ENCODE measurements around the gene FBXL16. TPM values are rescaled to one million over a fixed set of nuclear protein-coding genes. Genes with fewer than 3 reads are reported as not detected.

FBXL16 gene
- polyA plus RNA-seq, 5 donors, result 0.30 to 0.75 (median 0.59) TPM

DNA sequence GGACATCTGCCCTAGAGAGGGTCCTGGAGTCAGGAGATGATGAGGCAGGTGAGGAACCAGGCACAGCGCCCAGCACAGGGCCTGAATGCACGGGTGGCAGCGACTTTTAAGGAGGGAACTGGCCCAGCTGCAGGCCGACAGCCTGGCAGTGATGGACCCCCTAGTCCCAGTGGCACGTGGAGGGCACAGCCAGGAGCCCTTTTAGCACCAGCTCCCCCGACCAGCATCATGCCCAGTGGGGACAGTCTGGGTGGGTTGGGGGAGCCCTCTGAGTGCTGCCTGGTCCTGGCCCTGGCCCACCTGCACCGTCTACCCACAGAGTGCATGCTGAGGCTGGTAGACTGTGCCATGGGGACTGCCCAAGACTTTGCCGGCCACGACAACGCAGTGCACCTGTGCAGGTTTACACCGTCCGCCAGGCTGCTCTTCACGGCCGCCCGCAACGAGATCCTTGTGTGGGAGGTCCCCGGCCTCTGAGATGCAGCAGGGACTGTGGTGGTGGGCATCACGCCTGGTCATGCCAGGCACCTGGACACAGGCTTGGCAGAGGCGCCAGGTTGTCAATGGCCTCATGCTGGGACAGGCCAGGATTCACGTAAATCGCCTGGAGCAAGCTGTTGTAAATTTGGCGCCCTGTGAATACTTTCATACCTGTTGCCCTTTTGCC is 38.4 kb downstream of the FBXL16 start:
- no peak for DNase-seq

DNA sequence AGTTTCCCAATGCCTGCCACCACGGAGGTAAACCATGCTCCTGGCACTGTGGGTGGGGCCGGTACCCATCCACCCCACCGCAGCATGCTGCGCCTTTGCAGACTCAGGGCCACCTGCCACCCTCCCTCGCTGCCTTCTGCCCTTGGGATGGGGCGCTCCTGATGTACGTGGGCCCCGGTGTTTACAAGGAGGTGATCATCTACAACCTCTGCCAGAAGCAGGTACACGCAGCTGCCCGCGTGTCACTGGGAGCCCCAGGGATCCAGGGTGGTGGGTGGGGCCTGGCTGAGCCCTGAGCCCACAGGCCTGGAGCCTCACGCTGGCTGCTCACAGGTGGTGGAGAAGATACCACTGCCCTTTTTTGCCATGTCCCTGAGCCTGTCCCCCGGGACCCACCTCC is 39.0 kb downstream of the FBXL16 start:
- no peak for DNase-seq

DNA sequence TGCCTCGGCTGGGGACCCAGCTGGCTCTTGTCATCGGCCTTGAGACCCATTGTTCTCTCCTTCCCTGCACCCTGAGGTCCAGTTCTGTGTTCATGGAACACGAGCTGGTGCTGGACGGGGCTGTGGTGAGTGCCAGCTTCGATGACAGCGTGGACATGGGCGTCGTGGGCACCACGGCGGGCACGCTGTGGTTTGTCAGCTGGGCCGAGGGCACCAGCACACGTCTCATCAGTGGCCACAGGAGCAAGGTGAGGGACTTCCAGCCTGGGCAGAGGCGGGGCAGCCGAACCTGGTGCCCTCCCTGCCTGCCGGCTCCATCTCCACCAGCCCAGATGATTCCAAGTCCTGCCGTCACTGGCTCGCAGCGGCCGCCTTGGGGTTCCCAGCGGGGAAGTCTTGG is 43.0 kb downstream of the FBXL16 start:
- no peak for DNase-seq

DNA sequence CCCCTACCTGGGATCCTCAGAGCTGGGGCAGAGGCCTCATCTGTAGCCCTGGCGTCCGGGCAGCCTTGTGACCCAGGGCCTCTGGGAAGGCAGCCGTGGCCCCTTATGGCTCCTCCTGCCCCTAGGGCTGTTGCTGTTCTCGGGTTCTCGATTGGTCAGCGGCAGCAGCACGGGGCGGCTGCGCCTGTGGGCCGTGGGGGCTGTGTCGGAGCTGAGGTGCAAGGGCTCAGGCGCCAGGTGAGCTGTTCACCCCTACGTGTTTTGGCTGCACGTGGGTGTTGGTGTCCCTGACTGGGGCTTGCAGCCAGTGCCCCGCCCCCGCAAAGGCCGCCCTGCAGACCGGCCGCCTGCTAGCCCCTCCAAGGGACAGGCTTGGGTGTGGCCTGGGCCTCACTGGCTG is 43.5 kb downstream of the FBXL16 start:
- DNase-seq, result no peak

DNA sequence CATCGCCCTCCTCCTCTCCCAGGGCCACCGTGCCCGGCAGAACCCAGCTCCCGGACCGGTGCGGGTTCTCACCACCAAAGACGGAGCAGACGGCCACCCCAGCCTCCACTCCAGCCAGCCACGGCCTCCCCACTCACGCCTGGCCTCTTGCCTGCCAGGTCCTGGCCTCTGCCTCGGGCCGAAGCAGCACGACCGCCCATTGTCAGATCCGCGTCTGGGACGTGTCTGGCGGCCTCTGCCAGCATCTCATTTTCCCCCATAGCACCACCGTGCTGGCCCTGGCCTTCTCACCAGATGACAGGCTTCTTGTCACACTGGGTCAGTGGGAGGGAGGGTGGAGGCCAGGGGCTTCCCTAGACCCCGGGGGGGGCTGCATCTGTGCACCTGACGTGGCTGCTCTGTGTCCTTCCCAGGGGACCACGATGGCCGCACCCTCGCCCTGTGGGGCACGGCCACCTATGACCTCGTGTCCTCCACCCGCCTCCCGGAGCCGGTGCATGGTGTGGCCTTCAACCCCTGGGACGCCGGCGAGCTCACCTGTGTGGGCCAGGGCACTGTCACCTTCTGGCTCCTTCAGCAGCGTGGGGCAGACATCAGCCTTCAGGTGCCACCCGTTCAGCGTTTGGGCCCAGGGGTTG is 44.3 kb downstream of the FBXL16 start:
- no peak for DNase-seq

DNA sequence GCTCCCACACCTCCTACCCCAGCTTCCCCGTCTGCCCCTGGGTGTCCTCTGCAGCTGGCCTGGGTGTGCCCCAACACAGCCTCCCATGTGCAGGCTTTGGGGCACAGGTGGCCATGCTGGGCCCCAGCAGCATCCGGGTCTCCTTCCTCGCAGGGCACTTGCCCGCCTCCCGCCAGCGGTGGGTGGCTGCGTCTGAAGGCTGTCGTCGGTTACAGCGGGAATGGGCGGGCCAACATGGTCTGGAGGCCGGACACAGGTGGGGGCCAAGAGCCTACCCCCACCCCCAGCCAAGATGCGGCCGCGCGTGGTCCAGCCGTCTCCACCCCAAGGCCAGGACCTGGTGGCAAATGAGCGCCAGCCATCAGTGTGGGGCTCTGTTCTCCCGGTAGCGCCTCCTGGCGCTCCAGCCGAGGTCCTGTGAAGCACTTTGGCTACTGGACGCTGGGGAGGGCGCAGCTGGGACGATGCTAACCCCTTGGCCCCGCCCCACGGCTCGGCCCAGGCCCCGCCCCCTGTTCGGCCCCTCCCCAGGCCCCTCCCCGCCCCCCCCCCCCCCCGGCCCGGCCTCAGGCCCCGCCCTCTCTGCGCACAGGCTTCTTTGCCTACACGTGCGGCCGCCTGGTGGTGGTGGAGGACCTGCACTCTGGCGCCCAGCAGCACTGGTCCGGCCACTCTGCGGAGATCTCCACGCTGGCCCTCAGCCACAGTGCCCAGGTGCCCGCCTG is 45.0 kb downstream of the FBXL16 start:
- DNase-seq, result peak in 1 of 2 donors; percentile 40

DNA sequence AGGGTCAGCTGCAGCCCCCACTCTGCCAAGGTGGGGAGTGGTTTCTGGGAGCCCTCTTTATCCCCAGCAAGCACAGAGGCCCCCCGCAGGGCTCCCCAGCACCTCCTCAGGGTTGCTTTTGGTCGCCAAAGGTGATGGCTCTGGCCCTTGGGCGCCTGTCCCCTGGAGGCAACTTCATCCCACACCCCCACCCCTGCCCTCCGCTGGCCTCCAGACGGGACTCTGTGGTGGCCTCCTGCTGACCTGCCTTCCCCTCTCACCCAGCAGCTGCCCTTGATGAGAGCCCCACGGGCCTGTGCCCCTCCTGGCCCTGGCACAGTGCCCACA is 45.5 kb downstream of the FBXL16 start:
- no peak for DNase-seq

DNA sequence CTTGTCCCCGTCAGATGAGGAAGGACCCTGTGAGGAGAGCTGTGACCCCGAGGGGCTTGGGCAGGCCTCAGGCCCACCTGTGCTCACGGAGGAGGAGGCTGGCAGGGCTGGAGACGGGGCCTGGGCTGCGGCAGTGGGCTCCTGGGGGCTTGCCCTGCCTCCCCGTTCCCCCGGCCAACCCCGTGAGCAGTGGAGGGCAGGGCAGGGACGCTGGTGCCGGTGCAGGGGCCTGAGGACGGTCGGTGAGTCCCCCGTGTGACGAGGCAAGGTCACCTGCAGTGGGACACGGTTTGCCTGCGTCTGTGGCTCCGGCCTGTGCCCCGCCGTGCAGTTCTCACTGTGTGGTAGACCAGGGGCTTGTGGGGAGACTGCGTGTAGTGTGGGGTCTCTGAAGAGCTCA is 46.0 kb downstream of the FBXL16 start:
- no peak for DNase-seq

DNA sequence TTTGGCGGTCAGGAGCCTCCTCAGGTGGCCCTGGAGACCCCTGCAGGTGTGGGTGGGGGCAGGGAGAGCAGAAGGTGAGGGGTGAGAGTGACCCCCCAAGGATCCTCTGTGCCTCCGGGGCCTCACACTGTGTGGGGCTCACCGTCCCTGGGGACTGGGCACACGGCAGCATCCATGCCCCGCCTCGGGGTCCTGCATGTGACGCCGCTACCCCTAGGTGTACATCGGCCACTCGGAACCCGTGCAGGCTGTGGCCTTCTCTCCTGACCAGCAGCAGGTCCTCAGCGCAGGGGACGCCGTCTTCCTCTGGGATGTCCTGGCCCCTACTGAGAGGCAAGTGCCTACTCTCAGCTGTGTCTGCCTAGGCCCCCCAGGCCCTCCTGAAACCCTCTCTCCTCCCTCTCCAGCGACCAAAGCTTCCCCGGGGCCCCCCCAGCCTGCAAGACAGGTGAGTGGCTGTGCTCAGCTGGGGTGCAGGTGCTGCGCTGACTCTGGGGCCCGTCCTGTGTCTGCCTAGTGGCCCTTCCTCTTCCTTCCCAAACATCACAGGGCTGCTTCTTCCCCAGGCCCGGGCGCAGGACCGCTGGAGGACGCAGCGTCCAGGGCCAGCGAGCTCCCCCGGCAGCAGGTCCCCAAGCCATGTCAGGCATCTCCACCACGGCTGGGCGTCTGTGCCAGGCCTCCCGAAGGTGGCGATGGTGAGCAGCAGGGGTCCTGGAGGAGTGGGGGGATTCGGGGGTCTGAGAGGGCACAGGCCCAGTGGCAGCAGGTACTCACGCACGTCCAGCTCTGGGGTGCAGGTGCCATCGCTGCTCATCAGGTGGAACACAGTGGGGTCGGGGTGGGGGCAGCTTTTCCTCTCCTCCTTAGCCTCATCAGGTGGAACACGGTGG is 46.7 kb downstream of the FBXL16 start:
- no peak for DNase-seq

DNA sequence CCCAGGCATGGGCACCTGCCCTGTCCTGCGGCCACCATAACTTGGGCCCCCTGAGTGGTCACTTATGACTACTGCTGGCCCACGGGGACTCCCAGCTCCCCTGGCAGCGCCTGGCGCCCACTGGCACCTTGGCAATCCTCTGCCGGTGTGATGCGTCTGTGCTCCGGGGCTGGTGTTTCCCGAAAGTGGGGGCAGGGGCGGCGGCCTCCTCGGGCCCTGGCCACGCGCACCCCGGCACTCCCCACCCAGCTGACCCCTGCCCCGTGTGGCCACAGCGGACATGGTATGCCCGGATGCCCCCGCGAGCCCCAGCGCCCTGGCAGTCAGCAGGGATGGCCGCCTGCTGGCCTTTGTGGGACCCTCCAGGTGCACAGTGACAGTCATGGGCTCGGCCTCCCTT is 48.1 kb downstream of the FBXL16 start:
- no peak for DNase-seq

DNA sequence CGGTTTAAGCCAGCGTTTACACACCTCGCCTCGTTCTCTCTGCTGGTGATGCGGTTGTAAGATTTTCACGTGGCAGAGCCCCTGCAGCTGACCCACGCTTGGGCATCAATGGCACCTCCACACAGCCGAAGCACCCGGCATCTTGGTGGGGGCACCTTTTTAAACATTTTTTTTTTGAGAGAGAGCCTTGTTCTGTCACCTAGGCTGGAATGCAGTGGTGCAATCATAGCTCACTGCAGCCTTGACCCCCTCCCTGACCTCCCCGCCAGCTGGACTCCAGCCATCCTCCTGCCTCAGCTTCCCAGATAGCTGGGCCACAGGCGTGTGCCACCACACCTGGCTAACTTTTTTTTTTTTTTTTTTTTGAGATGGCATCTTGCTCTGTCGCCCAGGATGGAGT is 51.6 kb downstream of the FBXL16 start:
- DNase-seq, result no peak

DNA sequence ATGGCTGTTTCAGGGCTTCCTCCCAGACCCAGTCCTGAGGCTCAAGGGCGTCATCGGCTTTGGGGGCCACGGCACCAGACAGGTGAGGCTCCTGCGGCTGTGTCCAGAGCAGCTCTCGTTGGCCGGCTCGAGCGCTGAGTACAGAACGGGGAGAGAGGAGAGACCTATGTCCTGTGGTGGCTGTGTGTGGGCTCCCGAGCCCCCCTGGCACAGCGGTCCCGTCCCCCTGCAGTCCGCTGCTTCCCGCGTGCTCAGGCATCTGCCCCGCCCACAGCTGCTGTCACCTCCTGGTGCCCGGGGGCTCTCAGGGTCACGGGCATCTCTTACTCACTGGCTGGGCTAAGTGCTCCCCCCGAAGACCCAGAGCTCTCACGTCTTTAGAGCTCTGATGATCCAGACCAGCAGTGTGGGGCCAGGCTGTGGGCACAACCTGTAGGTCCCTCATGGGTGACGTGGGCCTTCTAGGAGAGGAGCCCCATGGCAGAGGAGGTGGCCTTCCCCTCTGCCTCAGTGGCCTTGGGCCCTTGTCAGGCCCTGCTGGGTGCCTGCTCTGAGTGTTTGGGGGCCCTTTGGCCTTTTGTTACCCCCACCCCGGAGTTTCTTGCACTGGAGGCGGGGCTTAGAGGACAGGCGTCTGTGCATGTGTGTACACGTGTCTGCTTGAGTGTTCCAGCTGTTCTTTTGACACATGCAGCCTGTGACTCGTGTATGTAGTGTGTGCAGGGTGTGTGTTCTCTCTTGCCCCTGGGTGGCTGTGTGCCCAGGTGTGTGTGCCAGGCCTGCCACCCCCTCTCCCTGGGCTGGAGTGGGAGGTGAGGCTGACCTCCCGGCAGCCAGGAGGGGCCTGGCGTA is 52.9 kb downstream of the FBXL16 start:
- no peak for DNase-seq

DNA sequence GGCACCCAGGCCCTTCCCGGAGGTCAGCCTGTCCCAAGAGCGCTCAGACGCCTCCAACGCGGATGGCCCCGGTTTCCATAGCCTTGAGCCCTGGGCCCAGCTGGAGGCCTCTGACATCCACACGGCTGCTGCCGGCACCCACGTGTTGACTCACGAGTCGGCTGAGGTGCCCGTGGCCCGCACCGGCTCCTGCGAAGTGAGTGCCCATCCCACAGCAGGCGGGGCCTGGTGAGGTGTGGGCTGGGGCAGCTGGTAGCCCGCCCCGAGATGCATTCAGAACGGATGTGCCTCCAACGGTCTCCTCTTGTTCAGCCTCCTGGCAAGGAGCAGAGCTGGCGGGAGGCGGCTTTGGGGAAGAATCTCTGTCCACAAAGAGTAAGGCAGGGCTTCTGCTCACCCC is 53.8 kb downstream of the FBXL16 start:
- DNase-seq, result no peak

DNA sequence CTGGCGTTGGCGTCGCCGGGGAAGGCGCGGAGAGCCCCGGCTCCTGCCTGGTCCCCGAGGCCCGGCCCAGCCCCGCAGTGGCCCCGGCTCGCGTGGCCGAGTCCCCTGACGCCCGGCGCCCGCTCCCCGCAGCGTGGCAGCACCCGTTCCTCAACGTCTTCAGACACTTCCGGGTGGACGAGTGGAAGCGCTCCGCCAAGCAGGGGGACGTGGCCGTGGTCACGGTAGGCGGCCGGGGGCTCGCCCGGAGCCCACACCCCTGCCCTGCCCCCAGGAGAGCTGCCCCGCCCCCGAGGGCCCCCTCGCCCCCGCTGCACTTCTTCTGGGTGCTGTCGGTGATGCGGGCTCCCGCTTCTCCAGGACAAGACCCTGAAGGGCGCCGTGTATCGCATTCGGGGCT is 56.0 kb downstream of the FBXL16 start:
- no peak for DNase-seq

DNA sequence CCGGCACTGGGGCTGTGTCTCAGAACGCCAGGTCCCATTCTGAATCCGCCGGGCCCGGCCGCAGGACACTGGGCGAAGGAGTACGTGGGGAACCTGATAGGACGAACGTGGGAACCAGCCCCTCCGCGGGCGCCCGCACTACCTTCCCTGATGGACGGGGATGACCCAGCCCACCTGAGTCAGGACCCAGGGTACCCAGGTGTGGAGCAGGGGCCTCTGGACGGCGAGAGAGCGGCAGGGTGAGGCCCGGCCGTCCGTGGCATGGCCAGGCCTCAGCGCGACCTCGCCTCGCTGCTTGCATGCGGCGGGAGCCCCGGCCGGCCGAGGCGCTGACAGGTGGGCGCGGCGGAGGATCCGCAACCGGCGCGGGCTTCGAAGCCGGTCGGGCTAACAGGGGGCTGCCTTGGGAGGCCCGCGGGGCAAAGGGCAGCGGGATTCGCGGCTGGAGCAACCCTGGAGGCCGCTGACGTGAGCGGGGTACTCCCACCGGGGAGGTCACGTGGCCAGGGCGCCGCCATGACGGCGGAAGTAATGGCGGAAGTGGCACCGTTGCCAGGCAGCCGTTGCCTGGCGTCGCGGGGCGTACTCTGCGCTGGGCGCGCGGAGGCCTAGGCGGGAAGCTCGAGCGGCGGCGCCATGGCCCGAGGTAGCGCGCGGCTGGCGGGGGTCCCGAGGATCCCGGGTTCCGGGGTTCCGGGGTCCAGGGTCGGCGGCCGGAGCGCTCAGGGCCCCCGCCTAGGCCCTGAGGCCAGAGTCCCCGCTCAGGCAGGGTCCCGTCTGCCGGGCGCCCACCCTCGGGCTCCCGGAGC is 56.6 kb downstream of the FBXL16 start, which contains the start of gene WDR90:
WDR90 (plus strand) TSS at position 585 of the 809 bp plus-strand sequence; CDS start at position 637, 52 bp downstream.
- DNase-seq, result peak; percentile 87 to 91

DNA sequence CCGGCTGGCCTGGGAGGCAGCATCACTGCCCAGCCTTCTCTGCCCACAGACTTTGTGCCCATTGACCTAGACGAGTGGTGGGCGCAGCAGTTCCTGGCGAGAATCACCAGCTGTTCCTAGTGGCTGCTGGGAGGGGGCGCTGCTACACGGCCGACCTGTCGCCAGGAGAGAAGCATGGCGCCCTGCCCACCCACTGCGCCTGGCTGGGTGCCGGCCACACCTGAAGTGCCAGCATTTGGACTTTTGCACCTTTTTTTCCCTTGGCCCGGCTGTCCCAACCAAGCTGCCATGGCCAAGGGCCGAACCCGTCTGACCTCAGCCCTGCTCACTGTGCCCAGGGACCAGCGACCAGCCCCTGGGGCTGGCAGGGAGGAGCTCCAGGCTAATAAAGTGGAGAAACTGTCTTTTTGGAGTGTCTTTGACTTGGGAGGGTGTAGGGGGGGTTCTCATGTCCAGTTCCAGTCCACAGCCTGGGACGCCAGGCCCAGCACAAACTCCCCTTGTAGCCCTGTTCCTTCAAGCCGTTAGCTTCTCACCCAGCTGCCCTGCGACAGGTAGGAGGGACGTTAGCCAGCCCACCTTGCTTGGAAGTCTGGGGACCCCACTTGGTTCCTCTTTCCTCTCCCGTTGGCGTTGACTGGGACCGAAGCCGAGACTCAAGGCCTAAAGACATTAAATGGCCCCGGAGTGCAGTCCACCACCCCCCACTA is 57.4 kb downstream of the FBXL16 start:
- no peak for DNase-seq

DNA sequence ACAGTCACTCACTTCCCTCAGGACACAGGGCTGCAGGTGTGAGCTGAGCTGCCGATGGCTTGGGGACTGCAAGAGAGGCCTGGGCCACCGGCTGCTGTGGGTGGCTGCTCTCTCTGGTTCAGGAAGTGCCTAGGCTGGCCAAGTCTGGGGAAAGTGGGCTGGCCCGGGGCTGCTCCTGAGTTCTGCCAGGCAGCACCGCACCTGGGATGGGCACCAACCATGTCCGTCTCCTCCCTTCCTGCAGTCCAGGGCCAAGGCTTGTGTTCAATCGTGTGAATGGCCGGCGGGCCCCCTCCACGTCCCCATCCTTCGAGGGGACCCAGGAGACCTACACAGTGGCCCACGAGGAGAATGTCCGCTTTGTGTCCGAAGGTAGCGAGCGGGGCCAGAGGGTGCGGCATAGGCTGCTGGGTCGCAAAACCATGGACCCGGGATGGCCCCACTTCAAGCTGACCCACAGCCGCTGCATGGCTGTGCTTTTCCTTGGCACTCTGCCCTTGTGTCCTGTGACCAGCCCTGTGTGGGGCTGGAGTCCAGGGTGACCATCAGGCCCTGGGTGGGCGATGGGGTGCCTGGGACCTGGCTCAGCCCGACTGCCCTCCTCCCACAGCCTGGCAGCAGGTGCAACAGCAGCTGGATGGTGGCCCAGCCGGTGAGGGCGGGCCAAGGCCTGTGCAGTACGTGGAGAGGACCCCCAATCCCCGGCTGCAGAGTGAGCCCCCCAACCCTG is 58.3 kb downstream of the FBXL16 start:
- DNase-seq, result no peak

DNA sequence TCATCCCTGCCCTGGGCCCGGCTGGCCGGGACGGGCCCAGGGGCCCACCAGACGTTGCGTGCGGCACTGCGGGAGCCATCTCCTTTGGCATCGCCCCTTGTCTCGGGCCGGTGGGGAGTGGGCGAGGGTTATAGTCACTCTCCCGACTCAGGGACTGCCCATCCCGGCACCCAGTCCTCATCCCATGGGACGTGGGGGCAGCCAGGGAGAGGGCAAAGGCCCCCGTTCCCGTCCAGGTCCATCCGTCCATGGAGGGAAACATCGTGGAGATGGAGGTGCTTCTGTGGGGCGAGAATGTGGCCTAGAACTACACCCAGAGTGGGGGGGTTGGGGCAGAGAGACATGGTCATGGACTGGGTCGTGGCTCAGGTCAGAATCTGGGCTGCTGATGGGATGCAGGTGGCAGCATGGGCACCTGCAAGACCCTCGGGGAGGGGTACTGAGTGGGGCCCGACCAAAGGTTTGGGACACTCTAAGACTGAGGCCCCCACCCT is 58.9 kb downstream of the FBXL16 start:
- DNase-seq, result no peak

All from right lung (tissue), 5 donors.